CD4-positive, alpha-beta T cell treated with Interleukin-21 for 1 hour (primary cell): ENCODE data around the gene TIRAP.
"Not testable (repeated sequence)": the region's sequence is repeated elsewhere in the genome, so short reads cannot be mapped to it uniquely, and the experiment has no call there.

Experiments used
- DNase-seq: peaks from one replicate; pipeline ENCODE4 v3.0.0-alpha.2; 2020

TIRAP gene

GRCh38 chr11:126282736-126283591, at the start of gene TIRAP:
TIRAP (plus strand) TSS chr11:126283093; CDS start chr11:126290895, 7,802 bp downstream.
- peak; percentile 66 for DNase-seq

- DNase-seq: no peak
Observed at GRCh38 chr11:126233391-126233790, 49.5 kb upstream of the TIRAP start.

GRCh38 chr11:126246636-126247035, 36.3 kb upstream of the TIRAP start:
- no peak for DNase-seq

- no peak for DNase-seq
Observed at GRCh38 chr11:126253265-126253664, 29.6 kb upstream of the TIRAP start.

- no peak for DNase-seq
Observed at GRCh38 chr11:126254819-126255218, 28.1 kb upstream of the TIRAP start.

GRCh38 chr11:126255507-126255906, 27.4 kb upstream of the TIRAP start:
- DNase-seq: not testable (repeated sequence)

GRCh38 chr11:126256216-126256615, 26.7 kb upstream of the TIRAP start:
- DNase-seq: no peak

GRCh38 chr11:126257144-126257543, 25.7 kb upstream of the TIRAP start:
- no peak for DNase-seq

- no peak for DNase-seq
Observed at GRCh38 chr11:126257764-126258163, 25.1 kb upstream of the TIRAP start.

- no peak for DNase-seq
Observed at GRCh38 chr11:126262216-126262615, 20.7 kb upstream of the TIRAP start.

GRCh38 chr11:126263489-126263888, 19.4 kb upstream of the TIRAP start:
- DNase-seq: no peak

GRCh38 chr11:126265811-126266210, 17.1 kb upstream of the TIRAP start:
- no peak for DNase-seq

- DNase-seq: no peak
Observed at GRCh38 chr11:126267650-126268049, 15.2 kb upstream of the TIRAP start.

GRCh38 chr11:126268361-126268707, 14.6 kb upstream of the TIRAP start:
- DNase-seq: peak; percentile 11

GRCh38 chr11:126268708-126269579, 13.9 kb upstream of the TIRAP start, which contains the start of the genes FOXRED1 and SRPRA:
FOXRED1 (plus strand) TSS chr11:126269154; CDS start chr11:126269207, 53 bp downstream.
SRPRA (minus strand) TSS chr11:126268895; CDS start chr11:126268804, 91 bp downstream.
- DNase-seq: peak; percentile 100

GRCh38 chr11:126277322-126277721, 5.6 kb upstream of the TIRAP start:
- DNase-seq: no peak

GRCh38 chr11:126277780-126278179, 5.1 kb upstream of the TIRAP start:
- no peak for DNase-seq

GRCh38 chr11:126279191-126279590, 3.7 kb upstream of the TIRAP start:
- DNase-seq: no peak

- DNase-seq: no peak
Observed at GRCh38 chr11:126280595-126280994, 2.3 kb upstream of the TIRAP start.

GRCh38 chr11:126281245-126281644, 1.6 kb upstream of the TIRAP start:
- no peak for DNase-seq

GRCh38 chr11:126281666-126282175, 1.2 kb upstream of the TIRAP start:
- DNase-seq: no peak

- DNase-seq: peak; percentile 45
Observed at GRCh38 chr11:126282361-126282735, 545 bp upstream of the TIRAP start.

- peak; percentile 83 for DNase-seq
Observed at GRCh38 chr11:126284829-126285228, 1.9 kb downstream of the TIRAP start.
